Measurements from ENCODE around the gene RASD2.

Gene RASD2

DNA sequence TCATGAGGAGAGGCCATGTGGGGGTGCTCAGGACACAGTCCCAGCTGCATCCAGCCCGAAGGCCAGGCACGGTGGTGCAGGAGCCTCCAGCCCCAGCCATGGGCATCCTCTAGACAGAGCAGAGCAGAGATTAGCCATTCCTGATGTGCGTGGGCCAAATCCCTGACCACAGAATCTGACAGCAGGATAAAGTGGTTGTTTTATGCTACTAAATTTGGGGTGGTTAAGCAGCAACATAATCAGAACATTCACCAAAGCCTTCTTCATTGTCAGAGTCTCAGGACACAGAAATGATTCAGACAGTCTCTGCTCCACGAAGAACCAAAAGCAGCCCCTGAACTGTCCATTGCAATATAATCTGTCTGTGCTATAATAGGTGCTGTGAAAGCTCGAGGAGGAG lies 19.7 kb downstream of the RASD2 start:
- DNase-seq (ENCODE audit: low read depth in 2 of 2): no peak

DNA sequence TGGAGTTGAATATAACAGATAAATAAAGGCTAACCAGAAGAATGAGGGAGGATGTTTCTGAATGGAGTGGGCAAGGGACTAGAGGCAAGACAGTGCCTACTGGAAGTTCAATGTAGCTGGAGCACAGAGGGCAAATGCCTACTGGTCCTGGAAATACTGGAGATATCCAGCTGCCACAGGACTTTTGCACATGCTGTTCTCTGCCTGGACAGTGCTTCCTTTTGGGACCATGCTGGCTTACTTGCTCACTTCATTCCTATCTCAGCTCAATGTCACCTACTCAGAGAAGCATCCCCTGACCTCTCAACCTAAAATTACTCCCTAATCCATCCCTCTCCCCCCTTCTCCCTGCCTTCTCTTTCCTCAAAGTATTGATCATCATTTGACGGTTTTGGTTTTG lies 20.2 kb downstream of the RASD2 start:
- DNase-seq (ENCODE audit: low read depth in 2 of 2): no peak

DNA sequence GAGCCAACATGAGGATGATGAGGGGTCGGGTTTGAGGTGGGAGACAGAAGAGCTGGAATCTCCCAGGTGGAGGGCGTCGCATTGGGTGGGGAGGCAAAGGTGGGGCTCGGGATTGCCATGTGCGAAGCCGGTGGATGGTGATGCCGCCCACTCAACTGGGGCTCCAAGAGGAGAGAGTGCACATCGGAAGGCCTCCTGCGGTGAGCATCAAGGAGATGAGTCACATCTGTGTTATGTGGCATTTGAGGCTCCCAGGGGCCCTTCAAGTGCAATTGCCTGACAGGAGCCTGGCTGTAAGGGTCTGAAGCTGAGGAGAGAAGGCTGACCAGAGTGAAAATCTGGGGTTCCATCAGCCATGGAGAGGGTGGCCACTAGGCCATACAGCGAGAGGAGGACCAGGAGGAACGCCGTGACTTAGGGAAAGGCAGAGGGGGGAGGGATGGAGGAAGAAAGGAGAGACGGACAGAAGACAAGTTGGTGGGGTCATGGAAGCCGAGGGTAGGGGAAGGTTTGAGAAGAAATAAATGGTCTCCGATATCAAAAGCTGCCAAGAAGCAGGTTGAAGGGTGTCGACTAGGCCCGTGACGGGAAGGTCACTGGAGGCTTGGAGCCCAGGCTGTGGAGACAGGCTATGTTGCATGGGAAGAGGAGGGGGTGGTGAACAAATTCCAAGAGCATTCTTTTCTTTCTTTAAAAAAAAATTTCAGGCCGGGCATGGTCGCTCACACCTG lies 21.3 kb downstream of the RASD2 start:
- no peak for DNase-seq (ENCODE audit: low read depth in 2 of 2)

DNA sequence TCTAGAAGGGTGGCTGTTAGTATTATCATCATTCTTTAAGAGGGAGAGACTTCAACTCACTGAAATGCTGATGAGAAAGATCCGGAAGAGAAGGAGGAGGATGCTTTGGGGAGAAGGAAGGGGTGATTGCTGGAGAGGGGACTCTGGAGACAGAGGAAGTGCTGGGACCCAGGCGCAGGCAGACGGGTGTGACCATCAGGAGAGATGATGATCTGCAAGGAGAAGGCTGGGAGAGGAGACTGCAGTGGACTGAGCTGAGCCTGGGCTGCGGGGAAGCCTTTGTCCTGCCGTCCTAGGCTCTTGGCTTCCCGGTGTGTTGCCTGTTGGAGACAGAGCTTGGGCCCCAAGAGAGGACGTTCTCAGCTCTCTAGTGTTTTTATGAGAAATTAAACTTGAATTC lies 22.6 kb downstream of the RASD2 start:
- no peak for DNase-seq (ENCODE audit: low read depth in 2 of 2)

DNA sequence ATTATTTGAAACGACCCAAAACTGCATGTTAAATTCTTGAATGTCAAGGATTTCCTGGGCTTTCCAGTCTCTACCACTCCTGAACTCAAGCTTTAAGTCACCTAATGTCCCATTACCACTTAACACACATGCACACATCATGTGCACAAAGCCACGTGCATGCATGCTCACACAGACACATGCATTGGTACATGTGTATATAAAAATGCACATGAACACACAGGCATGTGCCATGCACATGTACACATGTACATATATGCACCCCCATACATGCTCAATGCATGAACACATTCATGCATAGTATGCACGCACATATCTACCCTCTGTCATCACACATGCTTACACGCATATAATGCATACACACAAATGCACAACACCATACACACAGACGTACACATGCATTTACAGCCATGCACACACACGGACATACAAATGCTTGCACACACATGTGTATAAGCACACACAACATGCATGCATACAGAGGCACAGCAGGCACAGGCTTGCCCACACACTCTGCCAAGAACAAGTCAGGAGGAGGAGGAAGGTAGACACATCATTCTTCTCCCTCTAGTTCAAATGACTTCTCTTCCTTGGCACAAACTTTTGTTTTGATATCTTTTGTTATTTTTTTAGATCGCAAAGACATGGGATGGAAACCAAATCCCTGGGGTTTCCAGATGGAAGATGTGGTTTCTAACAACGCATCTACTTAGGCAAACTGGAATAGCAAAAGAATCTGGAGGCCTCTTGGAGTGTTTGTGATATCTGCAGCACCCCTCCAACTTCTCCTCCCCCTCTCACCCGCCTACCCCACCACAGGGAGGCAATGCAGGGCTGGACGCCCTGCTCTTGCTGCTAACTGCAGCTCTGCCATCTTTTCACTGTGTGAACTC lies 24.6 kb downstream of the RASD2 start:
- no peak for DNase-seq (ENCODE audit: low read depth in 2 of 2)

DNA sequence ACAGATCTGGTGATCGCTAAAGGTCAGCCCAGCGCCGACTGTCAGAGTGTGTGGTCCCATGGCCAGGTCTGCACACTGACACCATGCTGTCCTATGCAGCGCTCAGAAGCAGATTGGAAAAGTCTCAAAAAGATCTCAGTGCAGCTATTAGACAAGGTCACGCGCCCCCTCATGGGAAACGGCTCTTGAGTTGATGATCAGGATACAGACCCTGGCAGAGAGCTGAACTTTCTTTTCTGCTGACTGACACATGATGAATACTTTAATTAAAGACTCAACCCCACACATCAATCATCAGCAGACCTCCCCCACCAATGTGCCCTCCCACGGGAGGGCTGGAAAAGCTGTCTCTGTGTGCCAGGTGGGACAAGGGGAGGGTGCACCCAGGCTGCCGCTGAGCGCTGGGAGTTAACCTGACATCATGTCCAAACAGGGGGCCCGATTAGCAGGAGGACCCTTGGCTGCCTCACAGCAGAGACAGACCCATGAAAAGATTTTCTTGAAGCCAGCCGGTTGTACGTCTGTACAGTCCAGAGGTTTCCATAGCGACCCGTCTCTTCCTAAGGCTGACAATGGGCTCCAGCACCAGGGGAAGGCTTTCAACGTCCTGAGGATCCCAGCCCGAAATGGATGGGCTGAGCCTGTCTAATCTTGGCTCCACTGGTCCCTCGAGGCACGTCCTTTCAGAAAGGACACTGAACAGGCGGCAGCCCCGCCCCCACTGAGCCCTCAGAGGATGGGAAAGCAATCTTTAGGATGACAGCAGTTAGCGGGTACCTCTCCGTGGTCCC lies 26.9 kb downstream of the RASD2 start:
- DNase-seq (ENCODE audit: low read depth in 2 of 2): no peak

DNA sequence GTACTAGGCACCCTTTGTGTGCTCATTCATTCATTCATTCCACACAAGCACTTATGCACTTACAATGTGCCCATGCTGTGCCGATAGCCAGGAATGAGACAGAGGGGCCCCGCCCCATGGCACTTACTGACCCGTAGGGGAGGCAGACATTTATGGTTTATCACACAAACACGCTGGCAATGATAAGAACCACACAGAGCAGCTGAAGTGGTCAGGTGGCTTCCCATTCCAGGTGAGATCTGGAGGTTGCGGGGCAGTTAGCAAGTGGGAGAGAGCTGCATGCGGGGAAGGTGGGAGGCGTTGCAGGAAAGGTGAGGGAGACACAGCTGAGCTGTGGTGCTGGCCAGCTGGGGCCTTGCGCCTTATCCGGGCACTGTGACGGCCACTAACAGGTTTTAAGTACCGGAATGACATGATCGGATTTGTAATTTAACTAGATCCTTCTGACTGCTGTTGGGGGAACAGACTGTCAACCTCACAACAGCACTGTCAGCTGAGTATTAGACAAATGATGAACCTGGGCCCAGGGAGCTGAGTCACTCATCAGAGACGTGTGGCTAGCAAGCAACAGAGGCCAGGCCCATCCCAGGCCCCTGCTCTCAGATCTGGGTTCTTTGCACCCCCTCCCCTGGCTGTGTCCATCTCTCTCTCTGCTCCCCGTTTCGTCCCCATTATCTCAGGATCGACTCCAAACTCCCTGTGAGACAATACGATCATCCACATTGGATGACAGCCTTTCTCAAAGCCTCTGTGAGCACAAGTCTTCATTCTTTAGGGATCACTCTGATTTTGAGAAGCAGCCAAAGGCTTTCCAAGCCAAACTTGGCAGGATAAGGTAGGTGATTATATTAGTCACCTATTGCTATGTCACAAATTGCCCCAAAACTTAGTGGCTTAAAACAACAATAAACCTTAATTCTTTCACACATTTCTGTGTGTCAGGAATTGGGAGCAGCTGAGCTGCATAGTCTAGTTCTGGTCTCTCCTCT lies 28.4 kb downstream of the RASD2 start:
- DNase-seq (ENCODE audit: low read depth in 2 of 2): no peak

DNA sequence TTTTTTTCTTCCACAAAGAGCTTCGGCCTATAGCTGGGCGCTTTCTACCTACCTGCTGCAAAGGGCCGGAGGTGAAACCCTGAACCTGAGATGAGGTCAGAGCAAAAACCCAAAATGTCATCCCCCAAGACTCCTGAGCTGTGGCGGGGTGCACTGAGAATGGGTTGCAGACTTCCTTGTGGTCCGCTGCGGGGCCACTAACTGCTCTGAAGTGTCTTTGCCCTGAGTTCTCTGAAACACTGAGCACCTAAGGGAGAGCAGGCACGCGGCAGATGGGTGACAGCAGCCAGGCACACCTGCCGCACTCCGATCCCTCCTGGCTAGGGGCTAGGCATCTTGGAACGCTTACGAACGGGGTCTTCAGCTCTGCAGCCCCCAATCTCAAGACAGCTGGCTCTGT lies 29.3 kb downstream of the RASD2 start:
- no peak for DNase-seq (ENCODE audit: low read depth in 2 of 2)

DNA sequence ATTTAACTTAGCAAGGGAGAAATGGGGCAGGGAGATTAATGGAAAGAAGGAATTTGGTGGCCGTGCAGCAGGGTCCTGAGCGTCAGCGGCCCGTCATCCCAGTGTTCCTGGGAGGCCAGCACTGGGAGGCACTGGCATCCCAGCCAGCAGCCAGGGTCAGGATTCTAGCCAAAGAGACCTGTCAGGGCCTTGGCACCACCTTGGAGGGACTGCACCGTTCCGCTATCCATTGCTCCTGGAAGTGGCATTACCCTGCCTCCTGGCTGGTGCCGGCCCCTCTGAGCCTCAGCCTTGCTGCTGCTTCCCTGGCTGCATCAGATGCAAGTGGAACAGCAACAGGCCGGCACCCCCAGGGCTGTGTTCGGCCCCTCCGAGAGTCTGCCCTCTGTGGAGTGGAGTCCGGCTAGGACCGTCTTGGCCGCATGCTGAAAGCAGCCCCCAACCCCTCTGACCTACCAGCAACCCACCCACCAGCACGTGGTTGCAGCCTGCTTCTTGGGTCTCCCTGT lies 30.1 kb downstream of the RASD2 start:
- DNase-seq (ENCODE audit: low read depth in 2 of 2): no peak

DNA sequence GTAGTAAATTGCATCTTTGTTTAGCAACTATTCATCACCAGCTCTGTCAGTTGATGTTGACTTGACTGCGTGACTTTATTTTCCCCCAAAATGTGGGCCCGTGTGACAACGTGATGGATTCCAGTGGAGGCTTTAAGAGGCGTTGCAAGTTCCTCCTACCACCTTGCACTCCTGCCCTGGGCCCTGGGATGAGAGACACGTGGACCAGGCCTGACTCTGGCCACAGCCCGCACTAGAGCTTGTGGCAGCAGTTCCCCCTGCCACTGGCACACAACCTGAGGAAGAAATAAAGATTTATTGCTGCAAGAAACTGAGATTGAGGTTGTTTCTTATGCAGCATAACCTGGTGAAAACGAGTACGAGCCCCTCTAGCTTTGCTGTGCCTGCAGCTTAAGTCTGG lies 31.9 kb downstream of the RASD2 start:
- no peak for DNase-seq (ENCODE audit: low read depth in 2 of 2)

DNA sequence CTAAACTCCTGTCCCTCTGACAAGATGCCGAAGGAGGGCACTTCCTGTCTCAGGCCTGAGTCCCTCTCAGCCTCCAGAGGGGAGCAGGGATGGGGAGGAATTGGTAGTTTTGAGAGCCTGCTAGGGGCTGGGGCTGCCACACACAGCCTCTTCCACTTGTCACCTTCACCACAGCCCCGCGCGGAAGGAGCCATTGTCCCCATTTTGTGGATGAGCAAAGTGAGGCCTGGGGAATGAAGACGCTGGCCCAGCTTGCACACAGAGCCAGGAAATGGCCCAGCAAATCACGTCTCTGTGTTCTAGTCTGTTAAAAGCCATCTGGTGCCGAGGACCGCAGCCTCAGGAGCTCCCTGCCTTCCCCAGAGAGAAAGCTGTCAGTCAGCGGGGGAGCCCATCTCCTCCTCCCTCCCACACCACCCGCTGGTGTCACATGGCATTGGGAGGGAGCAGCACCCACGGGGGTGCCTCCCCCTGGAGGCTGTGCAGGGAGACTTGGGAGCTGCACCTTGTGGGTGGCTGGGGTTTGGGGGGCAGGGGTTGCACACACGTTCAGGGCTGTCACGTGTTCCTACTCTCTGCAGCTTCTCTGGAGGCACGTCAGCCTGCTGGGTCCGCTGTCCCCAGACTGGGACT lies 34.6 kb downstream of the RASD2 start:
- DNase-seq (ENCODE audit: low read depth in 2 of 2): no peak

DNA sequence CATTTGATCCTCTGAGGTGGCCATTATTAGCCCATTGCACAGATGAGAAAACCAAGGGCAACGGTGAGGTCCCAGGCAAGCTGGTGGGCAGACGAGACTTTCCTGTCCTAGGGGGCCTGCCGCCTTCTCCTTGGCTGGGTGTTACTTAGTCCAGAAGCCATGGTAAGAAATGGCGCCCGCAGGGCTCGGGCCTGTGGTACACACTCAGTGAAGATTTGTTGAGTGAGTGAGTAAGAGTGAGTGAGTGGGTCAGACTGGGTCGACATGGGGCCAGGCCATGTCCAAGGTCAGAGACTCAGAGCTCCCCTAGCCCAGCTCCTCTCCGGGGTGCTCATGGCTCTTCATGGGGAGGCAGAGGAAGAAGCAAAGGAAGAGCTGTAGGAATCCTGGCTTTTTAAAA lies 36.0 kb downstream of the RASD2 start:
- DNase-seq (ENCODE audit: low read depth in 2 of 2): no peak

DNA sequence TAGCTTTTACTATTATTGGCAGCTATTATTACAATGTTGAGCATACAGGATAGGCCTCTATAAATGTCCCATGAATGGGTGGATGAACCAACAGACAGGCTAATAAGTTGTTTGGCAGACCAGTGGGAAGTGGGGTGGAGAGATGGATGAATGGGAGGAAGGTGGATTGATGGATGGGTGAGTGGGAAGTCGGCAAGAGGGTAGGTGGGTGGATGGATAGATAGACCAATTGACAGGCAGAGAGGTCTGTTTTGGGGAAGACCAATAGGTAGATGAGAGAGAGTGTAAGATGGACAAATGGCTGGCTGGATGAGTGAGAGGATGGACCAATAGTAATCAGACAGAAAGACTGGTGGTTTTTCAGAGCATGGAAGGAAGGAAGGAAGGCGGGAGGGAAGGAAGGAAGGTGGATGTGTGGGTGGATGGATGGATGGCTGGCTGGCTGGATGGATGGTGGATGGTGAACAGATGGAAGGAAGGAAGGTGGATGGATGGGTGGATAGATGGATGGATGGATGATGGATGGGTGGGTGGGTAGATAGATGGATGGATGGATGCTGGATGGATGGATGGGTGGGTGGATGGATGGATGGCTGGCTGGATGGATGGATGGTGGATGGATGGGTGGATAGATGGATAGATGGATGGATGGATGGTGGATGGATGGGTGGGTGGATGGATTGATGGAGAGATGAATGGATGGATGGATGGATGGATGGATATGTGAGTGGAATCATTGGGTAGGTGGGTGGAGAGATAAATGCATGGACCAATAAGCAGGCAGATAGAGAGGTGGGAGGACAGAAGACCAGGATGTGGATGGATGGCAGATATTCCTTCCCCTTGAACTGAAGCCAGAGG lies 37.4 kb downstream of the RASD2 start:
- DNase-seq (ENCODE audit: low read depth in 2 of 2): no peak

DNA sequence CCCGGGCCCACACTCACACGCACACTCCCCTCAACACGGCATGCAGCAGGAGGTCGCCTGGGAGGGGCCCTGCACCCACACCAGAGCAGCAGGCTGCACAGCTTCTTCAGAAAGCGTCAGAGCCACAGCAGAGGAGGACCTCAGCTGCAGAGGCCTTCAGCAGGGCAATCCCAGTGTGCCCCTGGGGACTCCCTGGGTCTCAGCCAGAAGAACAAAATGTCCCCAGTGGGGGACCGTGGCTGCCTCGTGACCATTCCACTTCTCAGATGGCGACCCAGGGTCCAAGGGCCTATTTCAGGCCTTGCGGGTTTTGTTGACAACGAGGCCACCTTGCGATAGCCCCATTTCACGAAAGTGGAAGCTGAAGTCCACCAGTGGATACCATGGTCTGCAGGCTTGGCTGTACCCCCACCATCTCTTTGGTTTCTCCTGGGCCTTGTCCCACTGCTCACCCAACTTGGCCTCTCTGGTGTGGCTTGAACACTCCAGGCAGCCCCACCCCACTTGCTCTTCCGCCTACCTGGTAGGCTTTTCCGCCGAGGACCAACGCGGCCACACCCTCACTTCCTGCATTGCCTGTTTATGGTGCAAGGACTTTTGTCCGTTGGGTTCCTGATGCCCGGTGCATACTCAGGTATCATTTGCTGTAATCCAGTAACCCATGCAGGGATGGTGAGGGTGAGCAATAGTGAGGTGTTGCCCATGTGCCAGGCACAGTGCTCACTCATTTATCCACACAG lies 38.4 kb downstream of the RASD2 start:
- DNase-seq (ENCODE audit: low read depth in 2 of 2): no peak

DNA sequence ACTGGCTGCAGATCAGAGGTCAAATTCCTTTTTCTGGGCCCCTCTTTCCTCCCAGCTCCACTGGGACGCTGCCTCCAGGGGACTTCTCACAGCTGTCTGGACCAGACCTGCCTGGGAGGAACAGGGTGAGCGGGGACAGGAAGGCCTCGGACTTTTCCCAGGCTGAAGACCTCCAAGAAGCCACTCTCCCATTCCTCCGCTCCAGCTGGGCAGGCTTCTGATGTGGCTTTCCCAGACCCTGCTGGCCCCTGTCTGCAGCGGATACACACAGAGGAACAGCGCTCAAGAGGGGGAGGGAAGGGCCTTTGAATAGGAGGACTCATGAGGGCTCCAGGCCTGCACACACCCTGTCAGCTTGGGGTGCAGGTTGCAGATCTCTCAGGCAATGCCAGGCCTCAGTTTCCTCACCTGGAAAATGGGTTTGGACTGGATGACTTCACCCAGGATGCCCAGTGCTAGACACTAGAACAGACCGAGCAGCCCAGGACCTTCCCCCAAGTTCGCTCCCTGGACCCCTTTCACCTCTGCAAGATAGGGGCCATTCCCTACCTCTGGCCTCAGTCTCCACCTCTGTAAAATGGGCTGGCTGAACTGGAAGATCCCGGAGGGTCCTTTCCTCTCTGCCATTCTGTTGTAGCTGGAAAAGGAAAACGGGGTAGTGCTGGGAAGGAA lies 39.9 kb downstream of the RASD2 start:
- DNase-seq (ENCODE audit: low read depth in 2 of 2): no peak

DNA sequence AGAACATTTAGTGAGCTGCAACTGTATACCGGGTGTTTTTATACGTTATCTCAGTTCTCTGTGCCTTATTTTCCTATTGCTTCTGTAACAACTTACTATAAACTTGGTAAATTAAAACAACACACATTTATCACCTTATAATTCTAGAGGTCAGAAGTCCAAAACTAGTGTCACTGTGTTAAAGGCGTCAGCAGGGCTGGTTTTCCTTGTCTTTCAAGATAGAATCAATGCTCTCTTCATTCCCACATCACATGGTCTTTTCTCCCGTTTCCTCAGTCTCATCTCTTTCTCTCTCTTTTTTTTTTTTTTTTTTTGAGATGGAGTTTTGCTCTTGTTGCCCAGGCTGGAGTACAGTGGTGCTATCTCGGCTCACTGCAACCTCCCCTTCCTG lies 40.4 kb downstream of the RASD2 start:
- DNase-seq (ENCODE audit: low read depth in 2 of 2): no peak

DNA sequence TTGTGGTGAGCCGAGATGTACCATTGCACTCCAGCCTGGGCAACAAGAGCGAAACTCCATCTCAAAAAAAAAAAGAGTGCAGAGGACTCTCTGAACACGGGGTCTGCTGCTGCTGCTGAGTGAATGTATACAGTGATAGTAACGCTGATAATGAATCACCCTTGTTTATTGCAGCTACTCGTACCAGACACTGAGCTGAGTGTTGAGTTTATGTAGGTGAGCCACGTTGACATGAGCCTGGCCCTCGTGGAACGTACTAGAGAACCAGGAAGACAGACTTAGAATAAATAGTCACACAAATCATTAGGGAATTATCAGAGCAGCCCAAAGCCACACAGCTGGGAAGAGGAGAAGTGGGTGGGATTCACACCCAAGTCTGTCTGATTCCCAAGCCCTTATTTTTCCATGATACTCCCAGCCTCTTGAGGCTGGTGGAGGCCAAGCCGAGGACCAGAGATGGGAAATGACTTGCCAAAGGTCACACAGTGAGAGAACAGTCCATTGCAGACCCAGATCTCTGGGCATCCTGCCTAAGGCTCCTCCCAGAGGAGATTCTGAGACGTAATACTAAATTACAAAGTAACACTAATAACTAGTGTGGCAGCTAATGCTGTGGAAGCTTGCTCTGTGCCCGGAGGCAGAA lies 41.7 kb downstream of the RASD2 start:
- no peak for DNase-seq (ENCODE audit: low read depth in 2 of 2)
